ENCODE measurements around the gene RPF1. TPM values are rescaled to one million over a fixed set of nuclear protein-coding genes. Genes with fewer than 3 reads are reported as not detected.

RPF1 gene
- total and polyA plus RNA-seq, 4 experiments from 2014 or later = 41.7 to 77.1 (median 51.1) TPM

- Histone ChIP-seq H3K9me3 (ENCODE audit: control insufficient read depth in 1 of 2, low read length in 2 of 2) (no peaks in the 10 kb centered on the region), H3K4me3 (ENCODE audit: low read length in 2 of 2) (no peak overlapping the region), H3K27me3 (ENCODE audit: insufficient read depth, low read length) (no peaks in the 10 kb centered on the region), H3K4me1 (ENCODE audit: insufficient read depth, low read length) (peaks cover 14% of the 10 kb centered on the region), H3K27ac (ENCODE audit: low read depth, low read length) (no peak overlapping the region), H3K36me3 (ENCODE audit: insufficient read depth, low read length) (peaks cover 45% of the 10 kb centered on the region)
- no peaks in the 10 kb centered on the region for H3K9me3 Mint-ChIP-seq
- CTCF ChIA-PET (ENCODE audit: partially characterized antibody) = interaction anchor here (1.2 kb wide), 2 partner anchors 9 to 47 kb away, joined by 3 to 4 read pairs; no protein-coding TSS in a partner anchor
- H3K4me1 Mint-ChIP-seq = peaks cover 20 to 40% (median 31%) of the 10 kb centered on the region in 4 donors
- H3K4me3 Mint-ChIP-seq = no peak overlapping the region
- POLR2A ChIA-PET (ENCODE audit: partially characterized antibody) = no interaction called here
- H3K27ac Mint-ChIP-seq = no peak overlapping the region
- intact Hi-C loops (cut with micrococcal nuclease) = no loop called here
- DNase-seq = no peak
- peaks cover 42 to 76% of the 10 kb centered on the region in 2 donors for H3K36me3 Mint-ChIP-seq
- no peaks in the 10 kb centered on the region for H3K27me3 Mint-ChIP-seq
Measured at GRCh38 chr1:84489766-84490165, 10.7 kb downstream of the RPF1 start.

GRCh38 chr1:84492726-84493125, 13.7 kb downstream of the RPF1 start:
- Histone ChIP-seq H3K27me3 (ENCODE audit: insufficient read depth, low read length) (no peaks in the 10 kb centered on the region), H3K27ac (ENCODE audit: low read depth, low read length) (no peak overlapping the region), H3K9me3 (ENCODE audit: control insufficient read depth in 1 of 2, low read length in 2 of 2) (no peaks in the 10 kb centered on the region), H3K4me3 (ENCODE audit: low read length in 2 of 2) (no peak overlapping the region), H3K4me1 (ENCODE audit: insufficient read depth, low read length) (peaks cover 5% of the 10 kb centered on the region), H3K36me3 (ENCODE audit: insufficient read depth, low read length) (peaks cover 70% of the 10 kb centered on the region)
- ChIA-PET CTCF (ENCODE audit: partially characterized antibody) (interaction anchor here (1.1 kb wide), 1 partner anchor 14 kb away, joined by 5 read pairs; the partner anchor contains the start of gene RPF1), POLR2A (ENCODE audit: partially characterized antibody) (no interaction called here)
- Mint-ChIP-seq H3K9me3 (no peaks in the 10 kb centered on the region), H3K27me3 (no peaks in the 10 kb centered on the region), H3K27ac (peak overlapping the region in 3 of 7 donors; percentile 17 to 56 (median 22)), H3K4me1 (peaks cover 6 to 27% (median 15%) of the 10 kb centered on the region in 4 donors), H3K4me3 (no peak overlapping the region), H3K36me3 (peaks cover 44 to 83% of the 10 kb centered on the region in 2 donors)
- intact Hi-C loops (cut with micrococcal nuclease) = no loop called here
- DNase-seq = no peak

DNA sequence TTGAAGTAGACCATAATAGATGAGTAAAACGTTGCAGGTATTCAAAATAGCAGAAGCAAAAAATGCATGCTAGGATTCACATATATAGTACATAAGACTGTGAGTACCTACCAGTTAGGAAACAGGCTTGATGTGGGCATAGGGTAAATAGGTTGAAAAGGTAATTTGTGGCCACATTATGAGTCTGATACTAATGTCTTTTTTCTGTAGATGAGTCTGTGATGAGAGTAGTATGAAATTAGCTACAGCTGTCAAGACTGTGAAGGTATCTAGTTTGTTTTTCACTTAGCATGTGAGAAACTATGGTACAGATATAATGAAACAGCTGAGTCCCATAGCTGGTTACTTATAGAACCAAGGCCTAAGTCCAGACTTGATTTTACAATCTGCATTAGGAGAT, 14.7 kb downstream of the RPF1 start:
- CTCF ChIA-PET (ENCODE audit: partially characterized antibody) = no interaction called here
- H3K27ac ChIP-seq (ENCODE audit: low read depth, low read length) = no peak overlapping the region
- POLR2A ChIA-PET (ENCODE audit: partially characterized antibody) = interaction anchor here (1.0 to 1.6 kb wide), 2 partner anchors 12 to 15 kb away, joined by 3 to 5 read pairs; partner anchors contain the start of genes GNG5, RPF1 and SPATA1

DNA sequence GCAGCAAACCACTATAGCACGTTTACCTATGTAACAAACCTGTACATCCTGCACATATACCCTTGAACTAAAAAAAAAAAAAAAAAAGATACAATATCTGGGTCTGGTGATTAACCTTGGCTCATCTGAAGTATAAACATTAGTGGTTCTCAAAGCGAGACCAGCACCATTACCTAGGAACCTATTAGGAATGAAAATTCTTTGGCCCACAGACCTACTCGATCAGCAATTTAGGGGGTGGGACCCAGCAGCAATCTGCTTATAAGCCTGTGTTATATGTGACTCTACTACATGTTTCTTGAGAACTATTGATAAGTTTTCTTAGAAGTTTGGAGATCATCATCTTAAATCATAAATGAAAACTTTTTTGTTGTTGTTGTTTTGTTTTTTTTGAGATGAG, 17.4 kb downstream of the RPF1 start:
- no peak overlapping the region for H3K4me3 ChIP-seq (ENCODE audit: low read length in 2 of 2)
- POLR2A ChIA-PET (ENCODE audit: partially characterized antibody) = no interaction called here

More for the DNA sequence above, 14.7 kb downstream of the RPF1 start:
- Mint-ChIP-seq H3K27me3 (no peaks in the 10 kb centered on the region), H3K27ac (peak overlapping the region in 3 of 7 donors; percentile 16 to 76 (median 46)), H3K4me3 (no peak overlapping the region), H3K36me3 (peaks cover 48 to 85% of the 10 kb centered on the region in 2 donors), H3K4me1 (peaks cover 5 to 29% (median 9%) of the 10 kb centered on the region in 4 donors), H3K9me3 (no peaks in the 10 kb centered on the region)
- intact Hi-C loops (cut with micrococcal nuclease) = no loop called here
- H3K4me3 ChIP-seq (ENCODE audit: low read length in 2 of 2) = no peak overlapping the region
- no peak for DNase-seq
- no peaks in the 10 kb centered on the region for H3K9me3 ChIP-seq (ENCODE audit: control insufficient read depth in 1 of 2, low read length in 2 of 2)
- peaks cover 7% of the 10 kb centered on the region for H3K4me1 ChIP-seq (ENCODE audit: insufficient read depth, low read length)
- H3K27me3 ChIP-seq (ENCODE audit: insufficient read depth, low read length) = no peaks in the 10 kb centered on the region
- peaks cover 70% of the 10 kb centered on the region for H3K36me3 ChIP-seq (ENCODE audit: insufficient read depth, low read length)

DNA sequence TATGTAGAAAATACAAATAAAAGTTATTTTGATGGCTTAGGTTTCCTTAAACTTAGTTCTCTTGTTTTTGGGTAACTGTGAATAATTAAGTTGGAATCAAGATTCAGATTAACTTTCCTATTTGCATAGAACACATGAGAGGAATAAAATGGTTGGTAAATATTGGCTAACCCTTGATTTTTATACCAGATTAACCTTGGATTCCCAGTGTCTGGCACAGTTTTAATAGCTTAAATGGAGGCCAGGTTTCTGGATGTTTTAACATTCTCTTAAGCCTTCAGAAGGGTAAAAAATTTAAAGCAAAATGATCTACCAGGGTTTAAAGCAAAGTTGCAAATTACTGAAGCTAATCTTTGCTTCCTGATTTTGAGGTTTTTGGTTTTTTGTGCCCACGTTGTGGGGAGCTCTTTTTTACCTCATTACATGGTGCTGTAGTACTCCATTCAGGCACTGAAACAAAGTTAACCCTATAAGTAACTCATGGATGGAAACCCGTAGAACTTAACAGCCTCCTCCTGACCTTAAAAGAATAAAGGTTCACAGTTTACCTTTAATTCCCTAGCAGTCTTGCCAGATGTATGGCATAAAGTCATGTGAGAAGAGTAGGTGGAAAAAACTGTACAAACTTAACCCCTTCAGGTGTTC, 18.7 kb downstream of the RPF1 start:
- no peaks in the 10 kb centered on the region for H3K9me3 ChIP-seq (ENCODE audit: control insufficient read depth in 1 of 2, low read length in 2 of 2)
- ChIA-PET CTCF (ENCODE audit: partially characterized antibody) (interaction anchor here (1.5 kb wide), 1 partner anchor 55 kb away, joined by 3 read pairs; no protein-coding TSS in a partner anchor), POLR2A (ENCODE audit: partially characterized antibody) (interaction anchor here (0.6 to 1.4 kb wide), 3 partner anchors 9 to 19 kb away, joined by 3 read pairs; partner anchors contain the start of genes GNG5 and SPATA1)
- H3K27me3 ChIP-seq (ENCODE audit: insufficient read depth, low read length) = no peaks in the 10 kb centered on the region
- no peaks in the 10 kb centered on the region for H3K27me3 Mint-ChIP-seq
- H3K27ac ChIP-seq (ENCODE audit: low read depth, low read length) = no peak overlapping the region
- intact Hi-C loops (cut with micrococcal nuclease) = no loop called here
- peaks cover 15 to 47% (median 25%) of the 10 kb centered on the region in 4 donors for H3K4me1 Mint-ChIP-seq
- H3K27ac Mint-ChIP-seq = peak overlapping the region in 4 of 7 donors; percentile 8 to 46 (median 27)
- no peak overlapping the region for H3K4me3 ChIP-seq (ENCODE audit: low read length in 2 of 2)
- no peak for DNase-seq
- peaks cover 50% of the 10 kb centered on the region for H3K36me3 ChIP-seq (ENCODE audit: insufficient read depth, low read length)
- no peaks in the 10 kb centered on the region for H3K9me3 Mint-ChIP-seq
- H3K4me3 Mint-ChIP-seq = no peak overlapping the region
- peaks cover 26% of the 10 kb centered on the region for H3K4me1 ChIP-seq (ENCODE audit: insufficient read depth, low read length)
- H3K36me3 Mint-ChIP-seq = peaks cover 34 to 79% of the 10 kb centered on the region in 2 donors

More for the DNA sequence above, 17.4 kb downstream of the RPF1 start:
- DNase-seq = no peak
- Mint-ChIP-seq H3K27ac (no peak overlapping the region), H3K36me3 (peaks cover 38 to 86% of the 10 kb centered on the region in 2 donors), H3K4me1 (peaks cover 12 to 43% (median 20%) of the 10 kb centered on the region in 4 donors), H3K4me3 (no peak overlapping the region), H3K9me3 (no peaks in the 10 kb centered on the region), H3K27me3 (no peaks in the 10 kb centered on the region)
- intact Hi-C loops (cut with micrococcal nuclease) = no loop called here
- Histone ChIP-seq H3K27ac (ENCODE audit: low read depth, low read length) (no peak overlapping the region), H3K4me1 (ENCODE audit: insufficient read depth, low read length) (peaks cover 18% of the 10 kb centered on the region), H3K36me3 (ENCODE audit: insufficient read depth, low read length) (peaks cover 59% of the 10 kb centered on the region), H3K9me3 (ENCODE audit: control insufficient read depth in 1 of 2, low read length in 2 of 2) (no peaks in the 10 kb centered on the region), H3K27me3 (ENCODE audit: insufficient read depth, low read length) (no peaks in the 10 kb centered on the region)
- CTCF ChIA-PET (ENCODE audit: partially characterized antibody) = no interaction called here

GRCh38 chr1:84502927-84503326, 23.9 kb downstream of the RPF1 start:
- H3K9me3 ChIP-seq (ENCODE audit: control insufficient read depth in 1 of 2, low read length in 2 of 2) = no peaks in the 10 kb centered on the region
- H3K4me3 ChIP-seq (ENCODE audit: low read length in 2 of 2) = no peak overlapping the region
- H3K9me3 Mint-ChIP-seq = peaks cover 0 to 2% (median 0%) of the 10 kb centered on the region in 8 donors
- CTCF ChIA-PET (ENCODE audit: partially characterized antibody) = interaction anchor here (1.0 to 1.5 kb wide), 3 partner anchors 19 to 58 kb away, joined by 3 to 4 read pairs (median 3); no protein-coding TSS in a partner anchor
- H3K4me1 Mint-ChIP-seq = peaks cover 36 to 79% (median 45%) of the 10 kb centered on the region in 4 donors
- H3K4me3 Mint-ChIP-seq = peak overlapping the region in 2 of 8 donors; percentile 96 to 99
- peaks cover 5 to 47% of the 10 kb centered on the region in 2 donors for H3K36me3 Mint-ChIP-seq
- POLR2A ChIA-PET (ENCODE audit: partially characterized antibody) = interaction anchor here (1.9 to 2.6 kb wide), 3 partner anchors 24 to 359 kb away, joined by 10 to 17 read pairs (median 15); partner anchors contain the start of genes CTBS, PRKACB and RPF1
- intact Hi-C loops (cut with micrococcal nuclease) = loop anchor here (10.0 kb wide), 1 partner anchor 1202 kb away; the partner anchor contains the start of gene ZNHIT6
- H3K27me3 ChIP-seq (ENCODE audit: insufficient read depth, low read length) = no peaks in the 10 kb centered on the region
- H3K4me1 ChIP-seq (ENCODE audit: insufficient read depth, low read length) = peaks cover 57% of the 10 kb centered on the region
- H3K27ac Mint-ChIP-seq = peak overlapping the region in 4 of 7 donors; percentile 68 to 93 (median 69)
- H3K36me3 ChIP-seq (ENCODE audit: insufficient read depth, low read length) = peaks cover 5% of the 10 kb centered on the region
- H3K27ac ChIP-seq (ENCODE audit: low read depth, low read length) = peak overlapping the region; percentile 4
- no peaks in the 10 kb centered on the region for H3K27me3 Mint-ChIP-seq
- no peak for DNase-seq
